Activated CD4-positive, alpha-beta T cell treated with anti-CD3 and anti-CD28 coated beads for 36 hours (primary cell): Measurements from ENCODE around the gene B9D1. TPM values are rescaled to one million over a fixed set of nuclear protein-coding genes. Genes with fewer than 3 reads are reported as not detected.
A peak's percentile ranks its signal among the peaks of the same experiment; 100 is the strongest.

ENCODE experiments used
- ATAC-seq: fragments of 200-7000 bp; cut with Tn5 transposase; one replicate; pipeline ENCODE4 v1.10.0; 2021; ENCODE audit warnings: mild to moderate bottlenecking, moderate library complexity
- CTCF ChIA-PET: fragments of 350-600 bp; sonication (Branson Sonifier 250); formaldehyde crosslinking; loops from one replicate; lab custom pipeline; 2021; ENCODE audit warnings: antibody characterized with exemption; lab: Charles Lee
- POLR2A ChIA-PET: fragments of 350-600 bp; sonication (Branson Sonifier 250); formaldehyde crosslinking; loops from one replicate; lab custom pipeline; 2021; ENCODE audit warnings: antibody characterized with exemption, inconsistent platforms; lab: Charles Lee
- DNase-seq: peaks from one replicate; pipeline ENCODE4 v3.0.0-alpha.2; 2020
- H3K27ac Mint-ChIP-seq: one replicate; pipeline ENCODE4 v1.8.0; 2021; ENCODE audit warnings: mixed read lengths
- H3K27me3 Mint-ChIP-seq: one replicate; pipeline ENCODE4 v1.8.0; 2021; ENCODE audit warnings: mixed read lengths
- H3K36me3 Mint-ChIP-seq: one replicate; pipeline ENCODE4 v1.8.0; 2021; ENCODE audit warnings: low read depth, mixed read lengths
- H3K4me1 Mint-ChIP-seq: one replicate; pipeline ENCODE4 v1.8.0; 2021; ENCODE audit warnings: mixed read lengths
- H3K4me3 Mint-ChIP-seq: one replicate; pipeline ENCODE4 v1.8.0; 2021; ENCODE audit warnings: mild to moderate bottlenecking, moderate library complexity, mixed read lengths
- H3K9me3 Mint-ChIP-seq: one replicate; pipeline ENCODE4 v1.8.0; 2021; ENCODE audit warnings: low read depth, mixed read lengths
- intact Hi-C, 2 experiments: fragments of 100-400 bp; cut with DNase I in 1 of 2; cut with micrococcal nuclease in 1 of 2; formaldehyde crosslinking; loops; one replicate each; pipeline versions ENCODE4 v1.14.2 to v1.15.1; 2022 to 2024; cut with DNase I, micrococcal nuclease
- total RNA-seq, 2 experiments: library from RNA; stranded (reverse); gene quantifications; one replicate each; pipeline ENCODE4 v1.2.3, GENCODE V29; 2021

Gene B9D1
- total RNA-seq, 2 experiments from 2014 or later, result 7.4 to 7.8 TPM

DNA sequence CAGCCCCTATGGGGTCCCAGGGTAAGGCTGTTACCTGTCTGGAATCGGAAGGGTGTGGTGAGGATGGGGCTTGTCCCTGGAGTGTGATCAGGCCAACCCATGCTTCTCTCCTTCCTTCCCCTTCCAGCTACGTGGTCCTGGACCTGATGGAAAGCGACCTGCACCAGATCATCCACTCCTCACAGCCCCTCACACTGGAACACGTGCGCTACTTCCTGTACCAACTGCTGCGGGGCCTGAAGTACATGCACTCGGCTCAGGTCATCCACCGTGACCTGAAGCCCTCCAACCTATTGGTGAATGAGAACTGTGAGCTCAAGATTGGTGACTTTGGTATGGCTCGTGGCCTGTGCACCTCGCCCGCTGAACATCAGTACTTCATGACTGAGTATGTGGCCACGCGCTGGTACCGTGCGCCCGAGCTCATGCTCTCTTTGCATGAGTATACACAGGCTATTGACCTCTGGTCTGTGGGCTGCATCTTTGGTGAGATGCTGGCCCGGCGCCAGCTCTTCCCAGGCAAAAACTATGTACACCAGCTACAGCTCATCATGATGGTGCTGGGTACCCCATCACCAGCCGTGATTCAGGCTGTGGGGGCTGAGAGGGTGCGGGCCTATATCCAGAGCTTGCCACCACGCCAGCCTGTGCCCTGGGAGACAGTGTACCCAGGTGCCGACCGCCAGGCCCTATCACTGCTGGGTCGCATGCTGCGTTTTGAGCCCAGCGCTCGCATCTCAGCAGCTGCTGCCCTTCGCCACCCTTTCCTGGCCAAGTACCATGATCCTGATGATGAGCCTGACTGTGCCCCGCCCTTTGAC, 18.2 kb upstream of the B9D1 start:
- ChIA-PET POLR2A (no interaction called here), CTCF (interaction anchor here (1.9 kb wide), 1 partner anchor 18 kb away, joined by 11 read pairs; the partner anchor contains the start of gene B9D1)
- Mint-ChIP-seq H3K4me1 (peaks cover 9% of the 10 kb centered on the region), H3K36me3 (peaks cover 21% of the 10 kb centered on the region), H3K27ac (no peak overlapping the region), H3K9me3 (no peaks in the 10 kb centered on the region), H3K4me3 (no peak overlapping the region), H3K27me3 (no peaks in the 10 kb centered on the region)
- intact Hi-C loops, result no loop called here
- no peak for ATAC-seq
- DNase-seq, result no peak

DNA sequence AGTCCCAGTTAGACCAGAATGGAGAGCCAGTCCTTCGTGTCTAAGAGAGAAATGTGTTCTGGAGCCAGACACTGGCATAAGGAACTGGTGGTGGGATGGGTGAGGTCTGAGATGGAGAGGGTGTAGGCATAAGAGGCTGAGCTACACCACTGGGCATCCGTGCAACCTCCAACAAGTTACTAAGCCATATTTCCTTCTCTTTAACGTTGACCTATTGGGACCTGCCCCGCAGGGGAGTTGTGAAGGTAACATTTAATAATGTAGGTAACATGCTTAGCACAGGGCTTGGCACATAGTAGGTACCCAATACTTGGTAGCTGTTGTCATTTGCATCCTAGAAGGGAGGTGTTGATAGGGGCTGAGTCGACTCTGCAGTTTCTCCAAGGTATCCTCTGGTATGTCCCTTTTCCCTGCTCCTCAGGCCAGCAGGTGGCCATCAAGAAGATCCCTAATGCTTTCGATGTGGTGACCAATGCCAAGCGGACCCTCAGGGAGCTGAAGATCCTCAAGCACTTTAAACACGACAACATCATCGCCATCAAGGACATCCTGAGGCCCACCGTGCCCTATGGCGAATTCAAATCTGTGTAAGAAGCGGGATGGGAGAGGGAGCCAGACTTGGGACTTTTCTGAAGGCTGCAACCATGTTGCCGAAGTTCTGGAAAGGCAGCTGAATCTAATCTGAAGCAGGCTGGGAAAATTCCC, 17.0 kb upstream of the B9D1 start:
- DNase-seq (no peak), ATAC-seq (no peak)
- peaks cover 10% of the 10 kb centered on the region for H3K4me1 Mint-ChIP-seq
- no peaks in the 10 kb centered on the region for H3K9me3 Mint-ChIP-seq
- intact Hi-C loops, result loop anchor here (5.0 to 10.0 kb wide), 6 partner anchors 68 to 598 kb away; partner anchors contain the start of genes AKAP10 (in 1 of the 2), ALDH3A2 (in 1 of the 2) and PRPSAP2 (in 1 of the 2)
- peaks cover 20% of the 10 kb centered on the region for H3K36me3 Mint-ChIP-seq
- peak overlapping the region; percentile 89 for H3K4me3 Mint-ChIP-seq
- POLR2A ChIA-PET, result no interaction called here
- CTCF ChIA-PET, result interaction anchor here (1.9 kb wide), 1 partner anchor 17 kb away, joined by 11 read pairs; the partner anchor contains the start of gene B9D1
- H3K27me3 Mint-ChIP-seq, result no peaks in the 10 kb centered on the region
- no peak overlapping the region for H3K27ac Mint-ChIP-seq

GRCh38 chr17:19378416-19379360, 16.2 kb upstream of the B9D1 start, which contains the start of gene MAPK7:
Gene MAPK7, plus strand, starts transcription at chr17:19378498. Its CDS starts 403 bp downstream, at chr17:19378901.
- no peak for DNase-seq
- CTCF ChIA-PET, result interaction anchor here (0.7 to 1.9 kb wide), 9 partner anchors 7 to 1699 kb away, joined by 3 to 60 read pairs (median 7); partner anchors contain the start of gene B9D1
- H3K27me3 Mint-ChIP-seq, result no peaks in the 10 kb centered on the region

DNA sequence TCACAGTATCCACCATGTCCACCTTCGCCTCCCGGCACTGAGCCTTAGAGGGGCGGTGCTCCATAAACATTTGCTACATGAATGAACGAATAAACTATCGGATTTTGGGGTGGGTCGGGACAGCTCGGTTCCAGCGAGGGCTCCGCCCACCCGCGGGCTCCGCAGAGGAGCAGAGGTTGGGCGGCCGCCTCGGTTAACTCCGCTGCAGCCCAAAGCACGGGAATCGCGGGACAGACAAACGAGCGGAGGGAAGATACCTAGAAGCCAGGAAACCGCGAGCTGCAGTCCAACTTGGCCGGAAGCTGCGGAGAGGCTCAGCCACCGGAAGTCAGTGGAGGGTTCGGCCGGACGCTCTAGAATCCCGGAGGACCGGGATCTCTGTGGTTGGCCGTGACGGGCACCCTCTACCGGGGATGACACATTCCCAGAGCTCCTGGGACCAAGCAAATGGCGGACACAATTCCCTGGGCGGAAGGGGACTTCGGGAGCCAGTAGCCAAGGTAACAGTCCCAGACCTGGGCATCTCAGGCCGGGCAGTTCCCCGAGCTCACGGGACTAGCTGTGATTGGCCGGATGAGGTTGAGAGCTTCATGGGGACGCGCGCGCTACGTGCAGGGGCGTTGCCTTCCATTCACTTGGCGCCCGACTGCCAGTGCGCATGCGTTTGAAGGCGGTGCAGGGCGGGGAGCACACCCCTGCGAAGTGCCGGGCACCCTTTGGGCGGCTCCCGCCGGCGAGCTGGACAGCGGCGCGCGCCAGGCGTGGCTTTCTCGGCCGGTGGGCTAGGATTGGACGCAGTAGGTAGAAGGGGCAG, 15.3 kb upstream of the B9D1 start:
- H3K4me3 Mint-ChIP-seq, result peak overlapping the region; percentile 89
- H3K4me1 Mint-ChIP-seq, result peaks cover 16% of the 10 kb centered on the region
- intact Hi-C loops, result loop anchor here (1.0 to 10.0 kb wide), 12 partner anchors 16 to 1195 kb away; partner anchors contain the start of genes ALDH3A2 (in 2 of the 2), B9D1 (in 2 of the 2), AKAP10 (in 1 of the 2) and ALKBH5 (in 1 of the 2)
- H3K36me3 Mint-ChIP-seq, result peaks cover 16% of the 10 kb centered on the region
- H3K27ac Mint-ChIP-seq, result peak overlapping the region; percentile 98
- no peaks in the 10 kb centered on the region for H3K27me3 Mint-ChIP-seq
- POLR2A ChIA-PET, result interaction anchor here (0.5 to 1.7 kb wide), 8 partner anchors 9 to 462 kb away, joined by 3 to 21 read pairs (median 4); partner anchors contain the start of genes ALDH3A2, B9D1 and SLC47A1
- no peaks in the 10 kb centered on the region for H3K9me3 Mint-ChIP-seq
- peak; percentile 97 for DNase-seq
- CTCF ChIA-PET, result interaction anchor here (0.6 to 1.9 kb wide), 12 partner anchors 8 to 1698 kb away, joined by 3 to 60 read pairs (median 4); partner anchors contain the start of gene B9D1
- peak; percentile 96 for ATAC-seq

More at GRCh38 chr17:19378416-19379360, 16.2 kb upstream of the B9D1 start, which contains the start of gene MAPK7:
- no peak for ATAC-seq
- POLR2A ChIA-PET, result interaction anchor here (0.5 to 1.7 kb wide), 7 partner anchors 10 to 270 kb away, joined by 3 to 21 read pairs (median 4); partner anchors contain the start of genes ALDH3A2, B9D1 and SLC47A1
- Mint-ChIP-seq H3K4me1 (peaks cover 16% of the 10 kb centered on the region), H3K9me3 (no peaks in the 10 kb centered on the region), H3K27ac (peak within 1 kb of the TSS; percentile 98), H3K4me3 (peak within 1 kb of the TSS; percentile 89), H3K36me3 (peaks cover 18% of the 10 kb centered on the region)
- intact Hi-C loops, result loop anchor here (1.0 to 10.0 kb wide), 10 partner anchors 16 to 631 kb away; partner anchors contain the start of genes ALDH3A2 (in 2 of the 2), B9D1 (in 2 of the 2), AKAP10 (in 1 of the 2) and PRPSAP2 (in 1 of the 2)

DNA sequence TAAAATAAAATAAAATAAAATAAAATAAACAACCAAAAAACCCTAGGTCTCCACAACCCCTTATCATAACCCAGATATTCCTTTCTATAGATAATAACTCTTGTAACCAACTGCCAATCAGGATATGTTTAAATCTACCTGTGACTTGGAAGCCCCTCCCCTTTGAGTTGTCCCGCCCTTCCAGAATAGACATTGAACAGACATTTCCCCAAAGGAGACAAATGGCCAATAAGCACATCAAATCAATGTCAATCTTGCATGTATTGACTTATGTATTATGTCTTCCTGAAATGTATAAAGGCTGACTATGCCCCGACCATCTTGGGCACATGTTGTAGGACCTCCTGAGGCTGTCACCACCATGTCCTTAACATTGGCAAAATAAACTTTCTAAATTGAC, 14.3 kb upstream of the B9D1 start:
- H3K4me3 Mint-ChIP-seq, result peak overlapping the region; percentile 89
- POLR2A ChIA-PET, result no interaction called here
- H3K4me1 Mint-ChIP-seq, result peaks cover 20% of the 10 kb centered on the region
- no peaks in the 10 kb centered on the region for H3K9me3 Mint-ChIP-seq
- CTCF ChIA-PET, result interaction anchor here (1.1 to 1.9 kb wide), 4 partner anchors 14 to 390 kb away, joined by 4 to 60 read pairs (median 10); partner anchors contain the start of gene B9D1
- DNase-seq (peak; percentile 42), ATAC-seq (no peak)
- H3K27ac Mint-ChIP-seq, result peak overlapping the region; percentile 98
- H3K27me3 Mint-ChIP-seq, result no peaks in the 10 kb centered on the region
- H3K36me3 Mint-ChIP-seq, result peaks cover 16% of the 10 kb centered on the region
- intact Hi-C loops, result loop anchor here (1.0 to 10.0 kb wide), 8 partner anchors 70 to 1194 kb away; partner anchors contain the start of genes AKAP10 (in 1 of the 2), ALDH3A2 (in 1 of the 2), ALKBH5 (in 1 of the 2) and FAM83G (in 1 of the 2)

DNA sequence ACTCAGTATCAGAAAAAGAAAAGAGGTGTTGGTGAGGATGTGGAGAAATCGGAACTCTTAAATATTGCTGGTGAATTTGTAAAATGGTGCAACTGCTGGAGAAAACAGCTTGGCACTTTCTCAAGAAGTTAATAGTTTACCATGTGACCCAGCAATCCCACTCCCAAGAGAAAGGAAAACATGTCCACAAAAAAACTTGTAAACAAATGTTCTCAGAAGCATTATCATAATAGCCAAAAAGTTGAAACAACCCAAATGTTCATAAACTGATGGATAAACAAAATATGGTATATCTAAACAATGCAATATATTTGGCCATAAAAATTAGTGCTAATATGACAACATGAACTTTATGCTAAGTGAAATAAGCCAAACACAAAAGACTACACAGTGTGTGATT, 13.2 kb upstream of the B9D1 start:
- no peak for DNase-seq
- no peak overlapping the region for H3K27ac Mint-ChIP-seq
- peaks cover 11% of the 10 kb centered on the region for H3K36me3 Mint-ChIP-seq
- intact Hi-C loops, result loop anchor here (2.0 to 10.0 kb wide), 7 partner anchors 72 to 1193 kb away; partner anchors contain the start of genes AKAP10 (in 1 of the 2), ALDH3A2 (in 1 of the 2), ALKBH5 (in 1 of the 2) and PRPSAP2 (in 1 of the 2)
- H3K4me1 Mint-ChIP-seq, result peaks cover 28% of the 10 kb centered on the region
- no peaks in the 10 kb centered on the region for H3K9me3 Mint-ChIP-seq
- no peak overlapping the region for H3K4me3 Mint-ChIP-seq
- H3K27me3 Mint-ChIP-seq, result no peaks in the 10 kb centered on the region
- ChIA-PET POLR2A (no interaction called here), CTCF (no interaction called here)
- no peak for ATAC-seq

- DNase-seq, result no peak
- ChIA-PET POLR2A (interaction anchor here (0.7 kb wide), 1 partner anchor 129 kb away, joined by 6 read pairs; no protein-coding TSS in a partner anchor), CTCF (interaction anchor here (1.7 to 2.0 kb wide), 2 partner anchors 11 to 15 kb away, joined by 11 to 13 read pairs; partner anchors contain the start of gene B9D1)
- Mint-ChIP-seq H3K36me3 (peaks cover under 1% of the 10 kb centered on the region), H3K9me3 (no peaks in the 10 kb centered on the region), H3K27ac (no peak overlapping the region), H3K27me3 (no peaks in the 10 kb centered on the region), H3K4me1 (peaks cover 41% of the 10 kb centered on the region), H3K4me3 (no peak overlapping the region)
- no peak for ATAC-seq
- intact Hi-C loops, result loop anchor here in 1 of 2 experiments (10.0 kb wide), 1 partner anchor 271 kb away; the partner anchor contains the start of gene ALDH3A2
These were observed 11.6 kb upstream of the B9D1 start for GRCh38 chr17:19374136-19374535.

DNA sequence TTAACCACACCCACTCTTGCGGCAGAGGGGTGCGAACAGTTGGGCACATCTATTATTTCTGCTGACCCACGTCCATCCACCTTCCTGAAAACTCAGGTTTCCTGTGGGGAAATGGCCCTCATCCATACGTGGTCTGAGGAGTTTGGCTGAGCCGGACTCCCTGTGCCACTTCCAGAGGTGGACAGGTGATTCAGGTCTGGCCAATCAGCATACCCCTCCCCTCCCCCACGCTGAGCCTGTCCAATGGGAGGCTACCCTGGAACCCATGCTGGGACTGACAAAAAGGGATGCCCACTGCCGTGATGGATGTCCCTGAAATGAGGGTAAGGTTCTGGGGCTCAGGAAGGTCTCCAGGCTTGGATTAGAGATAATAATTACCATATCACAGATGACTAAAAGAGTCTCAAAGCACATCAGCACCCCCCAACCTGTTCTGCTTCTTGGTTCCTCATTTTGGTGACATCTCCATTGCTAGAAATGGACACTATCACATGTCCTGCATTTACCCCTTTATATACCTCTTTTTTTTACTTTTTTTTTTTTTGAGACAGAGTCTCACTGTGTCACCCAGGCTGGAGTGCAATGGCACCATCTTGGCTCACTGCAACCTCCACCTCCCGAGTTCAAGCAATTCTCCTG, 10.5 kb upstream of the B9D1 start:
- ChIA-PET CTCF (interaction anchor here (1.1 kb wide), 1 partner anchor 10 kb away, joined by 3 read pairs; the partner anchor contains the start of gene B9D1), POLR2A (no interaction called here)
- no peak overlapping the region for H3K4me3 Mint-ChIP-seq
- DNase-seq, result no peak
- no peak overlapping the region for H3K27ac Mint-ChIP-seq
- H3K27me3 Mint-ChIP-seq, result no peaks in the 10 kb centered on the region
- ATAC-seq, result no peak
- peaks cover 42% of the 10 kb centered on the region for H3K4me1 Mint-ChIP-seq
- no peaks in the 10 kb centered on the region for H3K36me3 Mint-ChIP-seq
- H3K9me3 Mint-ChIP-seq, result no peaks in the 10 kb centered on the region
- intact Hi-C loops, result loop anchor here in 1 of 2 experiments (10.0 kb wide), 1 partner anchor 272 kb away; the partner anchor contains the start of gene ALDH3A2
